Measurements from ENCODE around the gene C12orf42.

Gene C12orf42

GRCh38 chr12:103530307-103531066 is 34.7 kb upstream of the C12orf42 start:
- no peak for DNase-seq (ENCODE audit: extremely low spot score)
- POLR2A ChIA-PET: no interaction called here
- TF ChIP-seq SP1 (IDR thresholded peaks at IDR 0.05) (no peak), TARDBP (IDR thresholded peaks at IDR 0.05) (no peak), FOXA1 (IDR thresholded peaks at IDR 0.05) (no peak), ELF4 (IDR thresholded peaks at IDR 0.05) (no peak), LEF1 (IDR thresholded peaks at IDR 0.05; ENCODE audit: borderline replicate concordance) (no peak), ARNT (IDR thresholded peaks at IDR 0.05) (no peak), CTBP1 (IDR thresholded peaks at IDR 0.05; ENCODE audit: borderline replicate concordance) (no peak), FOXK2 (IDR thresholded peaks at IDR 0.05) (no peak), NFRKB (IDR thresholded peaks at IDR 0.05) (no peak), L3MBTL2 (conservative IDR thresholded peaks at IDR 0.05) (no peak), PKNOX1 (IDR thresholded peaks at IDR 0.05) (no peak), FOXM1 (IDR thresholded peaks at IDR 0.05; ENCODE audit: borderline replicate concordance) (no peak)
- CTCF ChIA-PET: no interaction called here

GRCh38 chr12:103529306-103529705 is 33.5 kb upstream of the C12orf42 start:
- POLR2A ChIA-PET: no interaction called here
- CTCF ChIA-PET: no interaction called here
- TF ChIP-seq SP1 (IDR thresholded peaks at IDR 0.05) (no peak), CTBP1 (IDR thresholded peaks at IDR 0.05; ENCODE audit: borderline replicate concordance) (no peak), NFRKB (IDR thresholded peaks at IDR 0.05) (no peak), TARDBP (IDR thresholded peaks at IDR 0.05) (no peak), FOXA1 (IDR thresholded peaks at IDR 0.05) (no peak)
- DNase-seq (ENCODE audit: extremely low spot score): no peak

- ChIA-PET CTCF (interaction anchor here (1.1 kb wide), 1 partner anchor 9 kb away, joined by 4 read pairs; no protein-coding TSS in a partner anchor), POLR2A (interaction anchor here (0.7 kb wide), 1 partner anchor 70 kb away, joined by 3 read pairs; no protein-coding TSS in a partner anchor)
- DNase-seq (ENCODE audit: extremely low spot score): no peak
- TF ChIP-seq CTBP1 (IDR thresholded peaks at IDR 0.05; ENCODE audit: borderline replicate concordance) (no peak), LEF1 (IDR thresholded peaks at IDR 0.05; ENCODE audit: borderline replicate concordance) (no peak), NFRKB (IDR thresholded peaks at IDR 0.05) (no peak), BHLHE40 (IDR thresholded peaks at IDR 0.05; ENCODE audit: borderline replicate concordance) (no peak), SUZ12 (IDR thresholded peaks at IDR 0.05) (no peak), ELF4 (IDR thresholded peaks at IDR 0.05) (no peak), SP1 (IDR thresholded peaks at IDR 0.05) (no peak)
Measured at GRCh38 chr12:103524238-103524875, 28.6 kb upstream of the C12orf42 start.

- no peak for DNase-seq (ENCODE audit: extremely low spot score)
- POLR2A ChIA-PET: no interaction called here
- CTCF ChIA-PET: no interaction called here
- TF ChIP-seq HDGF (IDR thresholded peaks at IDR 0.05; ENCODE audit: borderline replicate concordance): no peak
- no peak for TF ChIP-seq FOXA1 (IDR thresholded peaks at IDR 0.05)
- no peak for TF ChIP-seq LEF1 (IDR thresholded peaks at IDR 0.05; ENCODE audit: borderline replicate concordance)
- no peak for TF ChIP-seq PKNOX1 (IDR thresholded peaks at IDR 0.05)
- no peak for TF ChIP-seq ELF4 (IDR thresholded peaks at IDR 0.05)
- TF ChIP-seq CTBP1 (IDR thresholded peaks at IDR 0.05; ENCODE audit: borderline replicate concordance): no peak
- no peak for TF ChIP-seq TARDBP (IDR thresholded peaks at IDR 0.05)
- TF ChIP-seq NFRKB (IDR thresholded peaks at IDR 0.05): no peak
- no peak for TF ChIP-seq SUZ12 (IDR thresholded peaks at IDR 0.05)
- TF ChIP-seq ARNT (IDR thresholded peaks at IDR 0.05): no peak
- TF ChIP-seq SP1 (IDR thresholded peaks at IDR 0.05): no peak
- no peak for TF ChIP-seq FOXM1 (IDR thresholded peaks at IDR 0.05; ENCODE audit: borderline replicate concordance)
- TF ChIP-seq BHLHE40 (IDR thresholded peaks at IDR 0.05; ENCODE audit: borderline replicate concordance): no peak
- no peak for TF ChIP-seq ZNF384 (IDR thresholded peaks at IDR 0.05)
- no peak for TF ChIP-seq FOXK2 (IDR thresholded peaks at IDR 0.05)
- TF ChIP-seq L3MBTL2 (conservative IDR thresholded peaks at IDR 0.05): no peak
Measured at GRCh38 chr12:103523771-103524170, 28.0 kb upstream of the C12orf42 start.

GRCh38 chr12:103520686-103521215 is 25.0 kb upstream of the C12orf42 start:
- TF ChIP-seq HDGF (IDR thresholded peaks at IDR 0.05; ENCODE audit: borderline replicate concordance) (no peak), ZNF384 (IDR thresholded peaks at IDR 0.05) (no peak), PKNOX1 (IDR thresholded peaks at IDR 0.05) (no peak), LEF1 (IDR thresholded peaks at IDR 0.05; ENCODE audit: borderline replicate concordance) (no peak), BHLHE40 (IDR thresholded peaks at IDR 0.05; ENCODE audit: borderline replicate concordance) (no peak)
- CTCF ChIA-PET: no interaction called here
- POLR2A ChIA-PET: no interaction called here
- no peak for DNase-seq (ENCODE audit: extremely low spot score)

GRCh38 chr12:103519632-103520031 is 23.9 kb upstream of the C12orf42 start:
- POLR2A ChIA-PET: no interaction called here
- CTCF ChIA-PET: no interaction called here

More at GRCh38 chr12:103519632-103520031, 23.9 kb upstream of the C12orf42 start:
- DNase-seq (ENCODE audit: extremely low spot score): no peak
- TF ChIP-seq FOXK2 (IDR thresholded peaks at IDR 0.05) (no peak), FOXA1 (IDR thresholded peaks at IDR 0.05) (no peak), ELF4 (IDR thresholded peaks at IDR 0.05) (no peak), LEF1 (IDR thresholded peaks at IDR 0.05; ENCODE audit: borderline replicate concordance) (no peak), HDGF (IDR thresholded peaks at IDR 0.05; ENCODE audit: borderline replicate concordance) (no peak), NFRKB (IDR thresholded peaks at IDR 0.05) (no peak)
